GM12878 (cell line): ENCODE measurements around the gene REPS2. TPM values are rescaled to one million over a fixed set of nuclear protein-coding genes. Genes with fewer than 3 reads are reported as not detected.

Experiments used
- ASH2L ChIP-seq: fragments of 300-600, 200-600 bp; sonication (generic); IDR thresholded peaks from 2 replicates; pipeline ENCODE4 v1.6.1; 2017; ENCODE audit warnings: low read depth, mild to moderate bottlenecking, borderline replicate concordance
- ATF7 ChIP-seq: fragments of 450-650 bp; IDR thresholded peaks from 2 replicates; pipeline ENCODE4 v1.6.1; 2016; ENCODE audit warnings: low read depth, mild to moderate bottlenecking
- BMI1 ChIP-seq: fragments of 450-650 bp; IDR thresholded peaks from 2 replicates; pipeline ENCODE4 v1.6.1; 2016; ENCODE audit warnings: mild to moderate bottlenecking, moderate library complexity, borderline replicate concordance
- CHD1 ChIP-seq: IDR thresholded peaks from 2 replicates; pipeline ENCODE4 v1.6.1; 2012; ENCODE audit warnings: low read depth, low read length, improper control_type of control experiment
- LARP7 ChIP-seq: fragments of 450-650 bp; IDR thresholded peaks from 2 replicates; pipeline ENCODE4 v1.6.1; 2017; ENCODE audit warnings: mild to moderate bottlenecking
- MTA3 ChIP-seq: IDR thresholded peaks from 2 replicates; pipeline ENCODE4 v1.6.1; 2012; ENCODE audit warnings: low read length, inconsistent platforms, borderline replicate concordance
- NRF1 ChIP-seq: conservative IDR thresholded peaks from 2 replicates; pipeline ENCODE4 v1.6.1; 2011; ENCODE audit warnings: mild to moderate bottlenecking, low read depth, low read length, improper control_type of control experiment
- PRDM15 ChIP-seq: fragments of 450-650 bp; formaldehyde crosslinking; IDR thresholded peaks from 2 replicates; pipeline ENCODE4 v1.4.0; 2020; ENCODE audit warnings: mild to moderate bottlenecking, moderate library complexity
- TARDBP ChIP-seq: IDR thresholded peaks from 2 replicates; pipeline ENCODE4 v1.6.1; 2016; ENCODE audit warnings: borderline replicate concordance
- ZBTB4 ChIP-seq: fragments of 450-650 bp; formaldehyde crosslinking; IDR thresholded peaks from 2 replicates; pipeline ENCODE4 v1.4.0; 2022; ENCODE audit warnings: mild to moderate bottlenecking, moderate library complexity
- ZNF687 ChIP-seq: fragments of 450-650 bp; IDR thresholded peaks from 2 replicates; pipeline ENCODE4 v1.6.1; 2017; ENCODE audit warnings: mild to moderate bottlenecking, moderate library complexity
- polyA plus RNA-seq, 11 experiments: library from polyadenylated mRNA; depleted of rRNA in 4 of 11; unstranded in 6 of 11; stranded (reverse) in 5 of 11; fragments of >200 nt; fragmentation: Nextera tagmentation in 4 of 11; fragmentation: Illumina TruSeq in 1 of 11; extraction: Ambion mirVana in 4 of 11; extraction: Trizol in 1 of 11; gene quantifications; 1 replicate in 1 of 11; 2 replicates in 10 of 11; pipeline versions ENCODE4 v1.2.1 to v1.2.3, GENCODE V29; 2011 to 2016; ENCODE audit warnings: inconsistent platforms in 2 of 11, missing spikeins in 2 of 11, low read depth in 1 of 11
- total RNA-seq, 4 experiments: library from RNA; depleted of rRNA in 3 of 4; stranded (reverse); fragments of >200 nt in 3 of 4; fragmentation: Illumina TruSeq in 1 of 4; extraction: Trizol in 1 of 4; gene quantifications; 2 replicates each; pipeline versions ENCODE4 v1.2.1 to v1.2.3, GENCODE V29; 2013 to 2021

The REPS2 gene
- total and polyA plus RNA-seq, 10 of the 15 experiments (the other 5 are each of a cell fraction or from before 2014, with no cell fraction given): 2.1 to 6.8 (median 3.9) TPM

GRCh38 chrX:17021851-17022604 lies 75.6 kb downstream of the REPS2 start (continued):
- TF ChIP-seq TARDBP: no peak
- TF ChIP-seq MTA3: no peak
- no peak for TF ChIP-seq ATF7
- TF ChIP-seq PRDM15: no peak
- no peak for TF ChIP-seq NRF1
- no peak for TF ChIP-seq ASH2L
- no peak for TF ChIP-seq CHD1
- no peak for TF ChIP-seq ZNF687
- no peak for TF ChIP-seq BMI1
- no peak for TF ChIP-seq ZBTB4 (CRISPR knock-in tag)
- no peak for TF ChIP-seq LARP7
